ENCODE data around the gene DPPA5.

- TF ChIP-seq NFRKB (IDR thresholded peaks at IDR 0.05) (no peak), FOXA1 (IDR thresholded peaks at IDR 0.05) (no peak), ARNT (IDR thresholded peaks at IDR 0.05) (no peak), SUZ12 (IDR thresholded peaks at IDR 0.05) (no peak), BHLHE40 (IDR thresholded peaks at IDR 0.05; ENCODE audit: borderline replicate concordance) (no peak), FOXK2 (IDR thresholded peaks at IDR 0.05) (no peak), HDGF (IDR thresholded peaks at IDR 0.05; ENCODE audit: borderline replicate concordance) (no peak)
- TF ChIP-seq, protein P1, sequence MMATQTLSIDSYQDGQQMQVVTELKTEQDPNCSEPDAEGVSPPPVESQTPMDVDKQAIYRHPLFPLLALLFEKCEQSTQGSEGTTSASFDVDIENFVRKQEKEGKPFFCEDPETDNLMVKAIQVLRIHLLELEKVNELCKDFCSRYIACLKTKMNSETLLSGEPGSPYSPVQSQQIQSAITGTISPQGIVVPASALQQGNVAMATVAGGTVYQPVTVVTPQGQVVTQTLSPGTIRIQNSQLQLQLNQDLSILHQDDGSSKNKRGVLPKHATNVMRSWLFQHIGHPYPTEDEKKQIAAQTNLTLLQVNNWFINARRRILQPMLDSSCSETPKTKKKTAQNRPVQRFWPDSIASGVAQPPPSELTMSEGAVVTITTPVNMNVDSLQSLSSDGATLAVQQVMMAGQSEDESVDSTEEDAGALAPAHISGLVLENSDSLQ (IDR thresholded peaks at IDR 0.05), result no peak
These were observed 10.0 kb upstream of the DPPA5 start for GRCh38 chr6:73364121-73364520.

Measured in HEK293T (cell line).